ENCODE measurements around the gene PEPD.

DNA sequence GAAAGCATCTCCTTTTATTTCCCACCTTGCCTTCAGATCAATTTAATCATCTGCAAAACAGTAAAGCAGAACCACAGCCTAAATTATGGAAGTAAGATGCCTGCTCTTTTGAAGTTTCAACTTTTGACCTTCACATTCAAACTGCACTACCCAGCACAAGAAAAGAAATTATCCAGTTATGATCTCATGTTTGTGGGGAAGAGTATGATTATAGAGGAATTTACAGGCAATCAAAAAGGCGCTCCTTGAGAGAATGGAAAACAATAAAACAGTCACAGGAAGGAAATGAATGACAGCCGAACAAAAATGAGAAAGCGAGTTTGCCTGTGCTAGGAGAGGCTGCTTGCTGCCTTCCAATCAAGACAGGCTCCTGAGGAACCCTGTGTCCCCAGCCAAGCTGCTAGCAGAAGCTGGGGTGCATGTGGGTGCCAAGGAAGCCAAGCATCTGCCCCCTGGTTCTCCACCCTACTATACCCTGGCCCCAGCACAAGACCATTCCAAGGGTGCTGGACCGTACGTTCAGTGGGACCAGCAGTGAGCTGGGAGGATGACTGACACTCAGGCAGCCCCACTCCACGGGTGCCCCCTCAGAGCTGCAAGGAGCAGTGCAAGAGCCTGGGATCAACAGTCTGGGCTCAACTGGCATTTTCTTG lies 47.8 kb downstream of the PEPD start:
- no peak for TF ChIP-seq CTCF (IDR thresholded peaks at IDR 0.05; ENCODE audit: low read length)
- TF ChIP-seq EZH2 (optimal IDR thresholded peaks at IDR 0.05; ENCODE audit: low read depth, low read length) = no peak
